Endothelial cell of umbilical vein (primary cell): ENCODE measurements around the gene SP140L. TPM values are rescaled to one million over a fixed set of nuclear protein-coding genes. Genes with fewer than 3 reads are reported as not detected.

Source experiments
- BruUV-seq: library from RNA; stranded (reverse); fragments of 400-500 nt; replicated peaks from 2 replicates; lab custom pipeline; 2021; lab: Mats Ljungman, UMichigan
- CTCF ChIA-PET: fragments of 300-600, 350-600 bp; sonication (Branson Sonifier 250); formaldehyde crosslinking; loops from one replicate; lab custom pipeline; 2021; ENCODE audit warnings: antibody characterized with exemption, inconsistent platforms; lab: Charles Lee
- POLR2A ChIA-PET: fragments of 300-600, 350-600 bp; sonication (Branson Sonifier 250); formaldehyde crosslinking; loops from one replicate; lab custom pipeline; 2021; ENCODE audit warnings: antibody characterized with exemption, inconsistent platforms; lab: Charles Lee
- DNase-seq: peaks from one replicate; pipeline ENCODE4 v3.0.0-alpha.2; 2011; ENCODE audit warnings: low read depth, low spot score
- FAIRE-seq: peaks from 2 replicates; lab custom pipeline; 2011; peaks lifted over from hg19 to GRCh38; lab: Jason Lieb, UNC
- H2AFZ ChIP-seq: 2 replicates; pipeline ENCODE4 v1.6.0; 2012; ENCODE audit warnings: low read depth, low read length, control low read depth, inconsistent platforms
- H3K27ac ChIP-seq: 2 replicates; pipeline ENCODE4 v1.5.1; 2011; ENCODE audit warnings: low read depth, mild to moderate bottlenecking, control low read depth, low read length, moderate library complexity; ENCODE audit not compliant: insufficient read depth
- H3K27me3 ChIP-seq, 2 experiments: 2 replicates each; pipeline versions ENCODE4 v1.6.0 to v1.6.1; 2011; ENCODE audit warnings: low read length in 2 of 2, mixed read lengths in 1 of 2; ENCODE audit not compliant: control insufficient read depth in 2 of 2, insufficient read depth in 2 of 2
- H3K36me3 ChIP-seq, 2 experiments: 2 replicates in 1 of 2; 3 replicates in 1 of 2; pipeline ENCODE4 v1.5.1; 2011; ENCODE audit warnings: low read length in 2 of 2, mild to moderate bottlenecking in 1 of 2, moderate library complexity in 1 of 2; ENCODE audit not compliant: control insufficient read depth in 2 of 2, insufficient read depth in 2 of 2; ENCODE audit errors: extremely low read depth in 1 of 2
- H3K4me1 ChIP-seq: 3 replicates; pipeline ENCODE4 v1.5.1; 2011; ENCODE audit warnings: mild to moderate bottlenecking, low read length; ENCODE audit not compliant: control insufficient read depth, insufficient read depth; ENCODE audit errors: extremely low read depth
- H3K4me2 ChIP-seq: 2 replicates; pipeline ENCODE4 v1.6.1; 2011; ENCODE audit warnings: low read length, control low read depth, mixed read lengths; ENCODE audit not compliant: insufficient read depth
- H3K4me3 ChIP-seq, 3 experiments: fragments of 200-600 bp in 1 of 3; sonication (generic), shearing (Covaris generic) in 1 of 3; replicated peaks in 1 of 3; 2 replicates each; pipeline ENCODE4 v1.5.1; 2011 to 2016; ENCODE audit warnings: control low read depth in 3 of 3, low read length in 3 of 3, mild to moderate bottlenecking in 2 of 3, inconsistent platforms in 1 of 3, low read depth in 1 of 3, moderate library complexity in 1 of 3; ENCODE audit not compliant: insufficient read depth in 1 of 3
- H3K79me2 ChIP-seq: 2 replicates; pipeline ENCODE4 v1.6.0; 2012; ENCODE audit warnings: low read length, inconsistent platforms; ENCODE audit not compliant: control insufficient read depth, insufficient read depth
- H3K9ac ChIP-seq: replicated peaks from 2 replicates; pipeline ENCODE3; 2011; ENCODE audit warnings: low read length, control low read depth; ENCODE audit not compliant: insufficient read depth; ENCODE audit errors: extremely low read depth
- H3K9me1 ChIP-seq: replicated peaks from 3 replicates; pipeline ENCODE4 v1.6.0; 2011; ENCODE audit warnings: mild to moderate bottlenecking, low read length; ENCODE audit not compliant: control insufficient read depth, insufficient read depth; ENCODE audit errors: extremely low read depth
- H3K9me3 ChIP-seq: replicated peaks from 2 replicates; pipeline ENCODE4 v1.5.1; 2012; ENCODE audit warnings: low read length, inconsistent platforms; ENCODE audit not compliant: control insufficient read depth, insufficient read depth
- H4K20me1 ChIP-seq: replicated peaks from 2 replicates; pipeline ENCODE3; 2011; ENCODE audit warnings: mild to moderate bottlenecking, low read length; ENCODE audit not compliant: control insufficient read depth, insufficient read depth; ENCODE audit errors: extremely low read depth
- CTCF ChIP-seq, 2 donors: IDR thresholded peaks; 1 replicate in 1 of 2; 2 replicates in 1 of 2; pipeline ENCODE4 v1.5.1; 2011; ENCODE audit warnings: low read length in 2 of 2, mild to moderate bottlenecking in 2 of 2, moderate library complexity in 2 of 2, control low read depth in 1 of 2, inconsistent platforms in 1 of 2, low read depth in 1 of 2; ENCODE audit not compliant: insufficient read depth in 1 of 2; ENCODE audit errors: extremely low read depth in 1 of 2
- EZH2 ChIP-seq: IDR thresholded peaks from 2 replicates; pipeline ENCODE4 v1.6.1; 2012; ENCODE audit warnings: borderline replicate concordance, low read depth, mild to moderate bottlenecking, moderate library complexity, low read length, inconsistent platforms; ENCODE audit not compliant: severe bottlenecking
- FOS ChIP-seq: IDR thresholded peaks from 2 replicates; pipeline ENCODE4 v1.6.1; 2011; ENCODE audit warnings: mild to moderate bottlenecking, low read length, moderate library complexity, borderline replicate concordance; ENCODE audit not compliant: insufficient read depth
- GATA2 ChIP-seq: IDR thresholded peaks from 2 replicates; pipeline ENCODE4 v1.7.0; 2011; ENCODE audit warnings: low read depth, mild to moderate bottlenecking, moderate library complexity, mixed read lengths, low read length; ENCODE audit not compliant: insufficient read length, insufficient read depth
- MAX ChIP-seq: IDR thresholded peaks from 2 replicates; pipeline ENCODE4 v1.6.1; 2011; ENCODE audit not compliant: insufficient read depth, insufficient read length
- MYC ChIP-seq: IDR thresholded peaks from one replicate; pipeline ENCODE4 v1.6.1; 2011; ENCODE audit warnings: mild to moderate bottlenecking, low read depth, low read length
- POLR2A ChIP-seq: IDR thresholded peaks from 2 replicates; pipeline ENCODE4 v1.6.1; 2012; ENCODE audit warnings: low read depth, mild to moderate bottlenecking, control low read depth, low read length
- POLR2AphosphoS5 ChIP-seq: IDR thresholded peaks from 2 replicates; pipeline ENCODE4 v1.6.1; 2012; ENCODE audit warnings: low read depth, mild to moderate bottlenecking, control low read depth, low read length, moderate library complexity; ENCODE audit not compliant: insufficient read depth
- dilution Hi-C: fragments of 300-500 bp; cut with MboI; formaldehyde crosslinking; loops from one replicate; pipeline ENCODE4 v1.15.0; 2019; ENCODE audit warnings: low sequenced_read_pairs; ENCODE audit not compliant: extremely low pct_ligation_motif_present
- intact Hi-C: fragments of 100-400 bp; cut with micrococcal nuclease; formaldehyde crosslinking; loops from one replicate; pipeline ENCODE4 v1.10.0; 2022
- polyA plus RNA-seq, 4 experiments: library from polyadenylated mRNA; depleted of rRNA in 3 of 4; stranded (reverse) in 3 of 4; unstranded in 1 of 4; fragments of >200 nt; gene quantifications; 2 replicates each; pipeline versions ENCODE4 v1.2.1 to v1.2.3, GENCODE V29; 2011 to 2012; ENCODE audit warnings: missing spikeins in 1 of 4
- total RNA-seq: library from RNA; stranded (reverse); gene quantifications from 2 replicates; pipeline ENCODE4 v1.2.3, GENCODE V29; 2021

Gene SP140L
- total and polyA plus RNA-seq, 2 donors (not counting 3 experiments of a cell fraction or from before 2014, with no cell fraction given) = 16.0 to 27.3 TPM

GRCh38 chr2:230444832-230445231 lies 117.8 kb downstream of the SP140L start:
- ChIA-PET CTCF (no interaction called here), POLR2A (no interaction called here)
- Histone ChIP-seq H3K4me3 (no peak overlapping the region), H3K4me2 (no peak overlapping the region), H3K9ac (no peak overlapping the region), H3K36me3 (peaks cover 16 to 20% of the 10 kb centered on the region in 2 experiments), H3K9me3 (no peaks in the 10 kb centered on the region), H3K27ac (no peak overlapping the region), H4K20me1 (no peaks in the 10 kb centered on the region), H3K27me3 (no peaks in the 10 kb centered on the region), H3K79me2 (peaks cover 19% of the 10 kb centered on the region), H3K4me1 (peaks cover 41% of the 10 kb centered on the region), H2AFZ (no peak overlapping the region), H3K9me1 (no peaks in the 10 kb centered on the region)
- intact Hi-C loops (loop anchor here (5.0 kb wide), 1 partner anchor 38 kb away; no protein-coding TSS in a partner anchor), dilution Hi-C loops (no loop called here)
- BruUV-seq = no TSS peak
- DNase-seq (no peak), FAIRE-seq (no peak)
- no peak for TF ChIP-seq EZH2
- no peak for TF ChIP-seq POLR2AphosphoS5
- TF ChIP-seq GATA2 = no peak
- TF ChIP-seq CTCF (IDR thresholded peaks at IDR 0.05; ENCODE audit: extremely low read depth in 1 of 2, insufficient read depth in 1 of 2, low read depth in 1 of 2, low read length in 2 of 2) = no peak
- TF ChIP-seq FOS = no peak

- POLR2A ChIA-PET = no interaction called here
- Histone ChIP-seq H3K27ac (no peak overlapping the region), H3K79me2 (peaks cover 6% of the 10 kb centered on the region), H3K4me1 (peaks cover 19% of the 10 kb centered on the region), H4K20me1 (no peaks in the 10 kb centered on the region), H2AFZ (no peak overlapping the region), H3K36me3 (peaks cover 19 to 24% of the 10 kb centered on the region in 2 experiments), H3K27me3 (no peaks in the 10 kb centered on the region), H3K4me3 (no peak overlapping the region), H3K4me2 (no peak overlapping the region), H3K9ac (no peak overlapping the region), H3K9me3 (no peaks in the 10 kb centered on the region), H3K9me1 (no peaks in the 10 kb centered on the region)
- CTCF ChIA-PET = no interaction called here
- TF ChIP-seq POLR2AphosphoS5 (no peak), MAX (no peak), POLR2A (no peak), GATA2 (no peak), CTCF (IDR thresholded peaks at IDR 0.05; ENCODE audit: extremely low read depth in 1 of 2, insufficient read depth in 1 of 2, low read depth in 1 of 2, low read length in 2 of 2) (no peak), MYC (no peak), FOS (no peak), EZH2 (no peak)
- no TSS peak for BruUV-seq
- FAIRE-seq (no peak), DNase-seq (no peak)
- intact Hi-C loops = no loop called here
- dilution Hi-C loops = no loop called here
Observed at GRCh38 chr2:230447036-230447435, 120.0 kb downstream of the SP140L start.
